H1 (cell line): Measurements from ENCODE around the gene RANBP3L. TPM values are rescaled to one million over a fixed set of nuclear protein-coding genes. Genes with fewer than 3 reads are reported as not detected.

Experiments used
- CTCF ChIA-PET: fragments of 300-600 bp; sonication (Branson Sonifier 250); formaldehyde crosslinking; loops from one replicate; lab custom pipeline; 2021; ENCODE audit not compliant: partially characterized antibody; lab: Charles Lee
- POLR2A ChIA-PET: fragments of 300-600 bp; sonication (Branson Sonifier 250); formaldehyde crosslinking; loops from one replicate; lab custom pipeline; 2021; ENCODE audit warnings: inconsistent platforms; ENCODE audit not compliant: partially characterized antibody; lab: Charles Lee
- DNase-seq, 2 experiments: peaks; one replicate each; pipeline versions ENCODE4 v3.0.0 to v3.0.0-alpha.2; 2010 to 2022; ENCODE audit warnings: low spot score in 2 of 2, low read depth in 1 of 2, mixed read lengths in 1 of 2
- FAIRE-seq: peaks from 2 replicates; lab custom pipeline; 2011; peaks lifted over from hg19 to GRCh38; lab: Jason Lieb, UNC
- H2AFZ ChIP-seq: 2 replicates; pipeline ENCODE4 v1.8.1; 2012; ENCODE audit warnings: low read length, inconsistent platforms
- H2AK5ac ChIP-seq: 2 replicates; pipeline ENCODE4 v1.6.1; 2013; ENCODE audit warnings: low read depth, low read length
- H2BK120ac ChIP-seq: replicated peaks from 2 replicates; pipeline ENCODE3; 2013; ENCODE audit warnings: low read depth, low read length, inconsistent platforms
- H2BK12ac ChIP-seq: 2 replicates; pipeline ENCODE4 v1.6.1; 2013; ENCODE audit warnings: low read depth, low read length
- H2BK15ac ChIP-seq: 2 replicates; pipeline ENCODE4 v1.6.1; 2013; ENCODE audit warnings: low read length
- H2BK20ac ChIP-seq: 2 replicates; pipeline ENCODE4 v1.6.1; 2013; ENCODE audit warnings: low read length
- H2BK5ac ChIP-seq: 2 replicates; pipeline ENCODE4 v1.6.1; 2013; ENCODE audit warnings: low read depth, low read length
- H3K14ac ChIP-seq: 2 replicates; pipeline ENCODE4 v1.6.1; 2013; ENCODE audit warnings: inconsistent platforms; ENCODE audit not compliant: insufficient read length
- H3K18ac ChIP-seq: 2 replicates; pipeline ENCODE4 v1.6.1; 2013; ENCODE audit warnings: low read length; ENCODE audit errors: extremely low read depth
- H3K23ac ChIP-seq: 2 replicates; pipeline ENCODE4 v1.6.1; 2013; ENCODE audit warnings: inconsistent platforms; ENCODE audit not compliant: insufficient read length
- H3K23me2 ChIP-seq: 2 replicates; pipeline ENCODE4 v1.6.1; 2013; ENCODE audit warnings: low read depth, low read length
- H3K27ac ChIP-seq: 2 replicates; pipeline ENCODE4 v1.6.1; 2011; ENCODE audit warnings: low read depth, low read length, inconsistent platforms
- H3K27me3 ChIP-seq, 4 experiments: replicated peaks in 1 of 4; 1 replicate in 1 of 4; 2 replicates in 3 of 4; pipeline versions ENCODE4 v1.6.1 to v1.8.1; 2011 to 2013; ENCODE audit warnings: low read length in 3 of 4, mild to moderate bottlenecking in 3 of 4, inconsistent platforms in 2 of 4, mixed read lengths in 2 of 4, moderate library complexity in 1 of 4; ENCODE audit not compliant: control insufficient read depth in 3 of 4, insufficient read depth in 3 of 4; ENCODE audit errors: extremely low read depth in 1 of 4
- H3K36me3 ChIP-seq, 4 experiments: 2 replicates each; pipeline versions ENCODE4 v1.6.1 to v1.8.1; 2011 to 2013; ENCODE audit warnings: mild to moderate bottlenecking in 4 of 4, low read length in 3 of 4, moderate library complexity in 2 of 4, control low read depth in 1 of 4, inconsistent platforms in 1 of 4; ENCODE audit not compliant: insufficient read depth in 4 of 4, control insufficient read depth in 2 of 4
- H3K4ac ChIP-seq: replicated peaks from 2 replicates; pipeline ENCODE3; 2013; ENCODE audit warnings: low read length, low read depth, mixed read lengths, inconsistent platforms; ENCODE audit not compliant: insufficient read length
- H3K4me1 ChIP-seq, 4 experiments: replicated peaks in 1 of 4; 1 replicate in 1 of 4; 2 replicates in 3 of 4; pipeline versions ENCODE4 v1.6.1 to v1.8.1; 2011 to 2013; ENCODE audit warnings: low read length in 3 of 4, inconsistent platforms in 2 of 4, mixed read lengths in 1 of 4; ENCODE audit not compliant: insufficient read depth in 4 of 4, control insufficient read depth in 3 of 4
- H3K4me2 ChIP-seq, 2 experiments: 2 replicates each; pipeline versions ENCODE4 v1.6.1 to v1.8.1; 2011 to 2013; ENCODE audit warnings: low read depth in 2 of 2, low read length in 2 of 2, control low read depth in 1 of 2, inconsistent platforms in 1 of 2, mild to moderate bottlenecking in 1 of 2; ENCODE audit not compliant: insufficient read depth in 1 of 2
- H3K4me3 ChIP-seq, 4 experiments: fragments of 200-600, 300-600 bp in 1 of 4; sonication (generic), shearing (Covaris generic), sonication (Bioruptor Twin) in 1 of 4; 2 replicates each; pipeline versions ENCODE4 v1.5.1 to v1.8.1; 2011 to 2016; ENCODE audit warnings: low read length in 4 of 4, low read depth in 3 of 4, control low read depth in 2 of 4, inconsistent platforms in 2 of 4, mild to moderate bottlenecking in 2 of 4, mixed read lengths in 1 of 4, moderate library complexity in 1 of 4; ENCODE audit not compliant: insufficient read depth in 2 of 4; ENCODE audit errors: extremely low read depth in 1 of 4
- H3K56ac ChIP-seq: replicated peaks from 2 replicates; pipeline ENCODE3; 2013; ENCODE audit warnings: low read depth, mild to moderate bottlenecking, mixed read lengths, low read length, inconsistent platforms; ENCODE audit not compliant: insufficient read length
- H3K79me1 ChIP-seq: 2 replicates; pipeline ENCODE4 v1.6.1; 2013; ENCODE audit warnings: low read depth, low read length, control low read depth
- H3K79me2 ChIP-seq, 2 experiments: 2 replicates each; pipeline versions ENCODE4 v1.6.1 to v1.8.1; 2012 to 2013; ENCODE audit warnings: low read length in 2 of 2, mild to moderate bottlenecking in 2 of 2, inconsistent platforms in 1 of 2; ENCODE audit not compliant: insufficient read depth in 2 of 2, control insufficient read depth in 1 of 2
- H3K9ac ChIP-seq, 4 experiments: replicated peaks in 1 of 4; 1 replicate in 1 of 4; 2 replicates in 3 of 4; pipeline versions ENCODE4 v1.6.1 to v1.8.1; 2011 to 2013; ENCODE audit warnings: low read depth in 3 of 4, low read length in 3 of 4, control low read depth in 2 of 4, mild to moderate bottlenecking in 2 of 4, moderate library complexity in 2 of 4, inconsistent platforms in 1 of 4; ENCODE audit errors: extremely low read depth in 1 of 4
- H3K9me3 ChIP-seq, 2 experiments: 2 replicates each; pipeline versions ENCODE4 v1.6.1 to v1.8.1; 2012 to 2013; ENCODE audit warnings: mild to moderate bottlenecking in 2 of 2, moderate library complexity in 2 of 2, control low read depth in 1 of 2, inconsistent platforms in 1 of 2, low read depth in 1 of 2, low read length in 1 of 2, mixed read lengths in 1 of 2; ENCODE audit not compliant: insufficient read depth in 2 of 2
- H4K20me1 ChIP-seq, 2 experiments: replicated peaks in 1 of 2; 2 replicates each; pipeline versions ENCODE3 to v1.8.1; 2011 to 2013; ENCODE audit warnings: inconsistent platforms in 2 of 2, low read length in 2 of 2, mild to moderate bottlenecking in 1 of 2; ENCODE audit not compliant: insufficient read depth in 2 of 2, control insufficient read depth in 1 of 2
- H4K5ac ChIP-seq: 2 replicates; pipeline ENCODE4 v1.6.1; 2013; ENCODE audit warnings: low read length, low read depth, mixed read lengths, inconsistent platforms; ENCODE audit not compliant: insufficient read length
- H4K8ac ChIP-seq: 2 replicates; pipeline ENCODE4 v1.8.0; 2013; ENCODE audit warnings: mild to moderate bottlenecking, moderate library complexity, low read length, inconsistent platforms; ENCODE audit not compliant: insufficient read depth; ENCODE audit errors: extremely low read depth
- H4K91ac ChIP-seq: replicated peaks from 2 replicates; pipeline ENCODE3; 2013; ENCODE audit warnings: low read length, mixed read lengths, inconsistent platforms; ENCODE audit not compliant: insufficient read length
- ASH2L ChIP-seq: fragments of 200-600, 300-600 bp; sonication (generic); IDR thresholded peaks from one replicate; pipeline ENCODE4 v1.7.1; 2017; ENCODE audit warnings: low read length
- CBX5 ChIP-seq: fragments of 300-800, 300-1000 bp; sonication (generic); IDR thresholded peaks from 2 replicates; pipeline ENCODE4 v1.7.1; 2016; ENCODE audit warnings: antibody characterized with exemption, low read length, low read depth
- CREB1 ChIP-seq: IDR thresholded peaks from 2 replicates; pipeline ENCODE4 v1.6.1; 2012; ENCODE audit warnings: inconsistent platforms
- FOSL1 ChIP-seq: IDR thresholded peaks from 2 replicates; pipeline ENCODE4 v1.6.1; 2011; ENCODE audit warnings: mild to moderate bottlenecking, low read depth, low read length, moderate library complexity; ENCODE audit not compliant: insufficient read depth
- JUND ChIP-seq: IDR thresholded peaks from 2 replicates; pipeline ENCODE4 v1.6.1; 2011; ENCODE audit warnings: mild to moderate bottlenecking, improper control_type of control experiment, low read length
- NRF1 ChIP-seq: IDR thresholded peaks from 2 replicates; pipeline ENCODE4 v1.6.1; 2011; ENCODE audit warnings: mild to moderate bottlenecking, low read depth, low read length, improper control_type of control experiment
- PHF8 ChIP-seq: fragments of 200-600 bp; sonication (generic); conservative IDR thresholded peaks from 2 replicates; pipeline ENCODE4 v1.7.1; 2012; ENCODE audit warnings: low read depth, mild to moderate bottlenecking, inconsistent platforms, low read length, moderate library complexity
- SAP30 ChIP-seq: fragments of 300-600 bp; sonication (generic); IDR thresholded peaks from 2 replicates; pipeline ENCODE4 v1.7.1; 2012; ENCODE audit warnings: low read length, moderate library complexity, mild to moderate bottlenecking, inconsistent platforms; ENCODE audit not compliant: insufficient read depth, insufficient replicate concordance
- SRF ChIP-seq: IDR thresholded peaks from 2 replicates; pipeline ENCODE4 v1.6.1; 2011; ENCODE audit warnings: mild to moderate bottlenecking, low read depth, low read length, moderate library complexity
- WGBS, 2 experiments: shearing (Covaris generic) in 1 of 2; methylation state at CpG; one replicate each; pipeline versions ENCODE4 v1.1.6 to v1.1.7; 2013 to 2015; ENCODE audit warnings: low lambda C conversion rate in 2 of 2, mixed read lengths in 2 of 2, inconsistent platforms in 1 of 2, low coverage in 1 of 2, missing lambda C conversion rate in 1 of 2; ENCODE audit not compliant: insufficient replicate concordance in 2 of 2, insufficient coverage in 1 of 2, insufficient read length in 1 of 2; ENCODE audit errors: extremely low coverage in 1 of 2, missing lambda C conversion rate in 1 of 2; 5-methylcytosine and 5-hydroxymethylcytosine counted together
- polyA plus RNA-seq, 7 experiments: library from polyadenylated mRNA; depleted of rRNA in 3 of 7; stranded (reverse) in 5 of 7; unstranded in 2 of 7; fragments of >200 nt in 5 of 7; fragments of 200-250 nt in 2 of 7; gene quantifications; 1 replicate in 5 of 7; 2 replicates in 1 of 7; 4 replicates in 1 of 7; pipeline versions ENCODE4 v1.2.1 to v1.2.3, GENCODE V29; 2011 to 2013; ENCODE audit warnings: missing spikeins in 2 of 7, mixed read lengths in 2 of 7
- total RNA-seq: library from RNA; stranded (reverse); fragmentation: NEBNext Ultra II Directional; extraction: Animal tissue kit (Norgen Biotek cat#: 25700); gene quantifications from 2 replicates; pipeline ENCODE4 v1.2.1, GENCODE V29; 2021

RANBP3L gene
- total and polyA plus RNA-seq, 2 of the 8 experiments (the other 6 are each of a cell fraction or from before 2014, with no cell fraction given), result not detected

DNA sequence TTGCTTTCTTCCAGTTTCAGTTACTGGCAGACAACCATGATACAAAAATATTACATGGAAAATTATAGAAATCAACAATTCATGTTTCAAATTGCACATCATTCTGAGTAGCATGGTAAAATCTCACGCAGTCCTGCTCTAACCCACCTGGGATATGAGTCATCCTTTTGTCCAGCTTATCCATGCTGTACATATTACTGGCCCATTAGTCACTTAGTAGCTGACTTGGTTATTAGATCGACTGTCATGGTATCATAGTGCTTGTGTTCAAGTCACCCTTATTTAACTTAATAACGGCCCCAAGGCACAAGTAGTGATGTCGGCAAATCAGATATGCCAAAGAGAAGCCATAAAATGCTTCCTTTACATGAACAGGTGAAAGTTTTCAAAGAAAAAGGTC is 101.2 kb downstream of the RANBP3L start:
- H3K27me3 ChIP-seq, result no peaks in the 10 kb centered on the region
- TF ChIP-seq SRF (no peak), FOSL1 (no peak), CREB1 (no peak), ASH2L (no peak), JUND (no peak), PHF8 (no peak), NRF1 (no peak), SAP30 (no peak), CBX5 (no peak)
- TF ChIP-seq, all 59 proteins: peak for 0
- Histone ChIP-seq H2BK15ac (no peak overlapping the region), H2BK120ac (no peak overlapping the region), H3K23ac (no peak overlapping the region), H3K4ac (no peak overlapping the region), H2BK20ac (no peak overlapping the region), H4K8ac (no peak overlapping the region), H3K56ac (no peak overlapping the region), H2BK5ac (no peak overlapping the region), H3K23me2 (no peaks in the 10 kb centered on the region), H3K14ac (no peak overlapping the region), H3K4me1 (no peaks in the 10 kb centered on the region), H2AFZ (no peak overlapping the region), H3K4me2 (no peak overlapping the region), H3K36me3 (peaks cover 0 to 13% (median 0%) of the 10 kb centered on the region in 4 experiments; a peak in 1 of 8 replicates), H3K9ac (no peak overlapping the region), H4K91ac (no peak overlapping the region), H3K79me2 (no peaks in the 10 kb centered on the region), H2BK12ac (no peak overlapping the region), H4K20me1 (no peaks in the 10 kb centered on the region), H3K79me1 (no peaks in the 10 kb centered on the region), H4K5ac (no peak overlapping the region), H3K9me3 (no peaks in the 10 kb centered on the region), H3K4me3 (no peak overlapping the region), H2AK5ac (no peak overlapping the region), H3K27ac (no peak overlapping the region), H3K18ac (no peak overlapping the region)
- FAIRE-seq (no peak), DNase-seq (no peak)
- ChIA-PET POLR2A (no interaction called here), CTCF (interaction anchor here (2.3 kb wide), 1 partner anchor 122 kb away, joined by 5 read pairs; no protein-coding TSS in a partner anchor)
- WGBS, 2 experiments, result 87% methylated on average over 4 of the region's 4 CpGs; no CpG with 5 or more reads in 1 of the 2 experiments
